ENCODE measurements around the gene SLC6A15. TPM values are rescaled to one million over a fixed set of nuclear protein-coding genes. Genes with fewer than 3 reads are reported as not detected.

Gene SLC6A15
- total and polyA plus RNA-seq, 4 donors, result not detected

GRCh38 chr12:84814664-84815245 lies 97.8 kb downstream of the SLC6A15 start:
- H3K27ac ChIP-seq (ENCODE audit: low read depth in 1 of 2, low read length in 2 of 2), result no peak overlapping the region
- H3K27me3 ChIP-seq (ENCODE audit: control insufficient read depth in 4 of 4, insufficient read depth in 4 of 4, low read length in 3 of 4), result peaks cover 0 to 3% (median 0%) of the 10 kb centered on the region in 4 donors
- WGBS, result 80% methylated on average over 4 of the region's 4 CpGs
- H3K36me3 ChIP-seq (ENCODE audit: control insufficient read depth in 4 of 4, insufficient read depth in 3 of 4, low read depth in 1 of 4, low read length in 3 of 4), result no peaks in the 10 kb centered on the region
- H3K9ac ChIP-seq (ENCODE audit: low read depth in 1 of 2, low read length in 2 of 2), result no peak overlapping the region
- no peak for TF ChIP-seq HNF4G (IDR thresholded peaks at IDR 0.05)
- no peak for TF ChIP-seq JUND (IDR thresholded peaks at IDR 0.05)
- TF ChIP-seq EGR1 (IDR thresholded peaks at IDR 0.05; ENCODE audit: low read depth in 2 of 2), result no peak
- no peak for TF ChIP-seq REST (IDR thresholded peaks at IDR 0.05)
- TF ChIP-seq YY1 (IDR thresholded peaks at IDR 0.05), result no peak
- no peak for TF ChIP-seq FOXA2 (IDR thresholded peaks at IDR 0.05)
- no peak for TF ChIP-seq ZBTB33 (IDR thresholded peaks at IDR 0.05)
- no peak for TF ChIP-seq GABPA (IDR thresholded peaks at IDR 0.05 in 1 of 2, conservative IDR thresholded peaks at IDR 0.05 in 1 of 2)
- H3K9me3 ChIP-seq (ENCODE audit: control insufficient read depth in 4 of 4, low read length in 3 of 4), result no peaks in the 10 kb centered on the region
- no peak overlapping the region for H3K4me3 ChIP-seq (ENCODE audit: low read depth in 1 of 3, low read length in 3 of 3)
- no peak for DNase-seq (ENCODE audit: low spot score)
- no peaks in the 10 kb centered on the region for H3K4me1 ChIP-seq (ENCODE audit: control insufficient read depth in 4 of 4, insufficient read depth in 4 of 4, low read length in 3 of 4)

GRCh38 chr12:84813780-84814663 lies 98.6 kb downstream of the SLC6A15 start:
- 85% methylated on average over 1 of the region's 1 CpG for WGBS
- H3K9ac ChIP-seq (ENCODE audit: low read depth in 1 of 2, low read length in 2 of 2), result no peak overlapping the region
- TF ChIP-seq EGR1 (IDR thresholded peaks at IDR 0.05; ENCODE audit: low read depth in 2 of 2) (no peak), ZBTB33 (IDR thresholded peaks at IDR 0.05) (no peak), ATF3 (IDR thresholded peaks at IDR 0.05) (no peak), HNF4G (IDR thresholded peaks at IDR 0.05) (no peak), MAX (IDR thresholded peaks at IDR 0.05) (no peak), RXRA (IDR thresholded peaks at IDR 0.05) (no peak), TAF1 (conservative IDR thresholded peaks at IDR 0.05) (no peak), FOXA1 (IDR thresholded peaks at IDR 0.05) (no peak), NR2F2 (IDR thresholded peaks at IDR 0.05) (no peak), FOXA2 (IDR thresholded peaks at IDR 0.05) (no peak), JUND (IDR thresholded peaks at IDR 0.05) (no peak), SP1 (IDR thresholded peaks at IDR 0.05) (no peak), HNF4A (conservative IDR thresholded peaks at IDR 0.05) (no peak), RAD21 (IDR thresholded peaks at IDR 0.05) (no peak)
- H3K27me3 ChIP-seq (ENCODE audit: control insufficient read depth in 4 of 4, insufficient read depth in 4 of 4, low read length in 3 of 4), result peaks cover 0 to 3% (median 0%) of the 10 kb centered on the region in 4 donors
- DNase-seq (ENCODE audit: low spot score), result no peak
- H3K4me1 ChIP-seq (ENCODE audit: control insufficient read depth in 4 of 4, insufficient read depth in 4 of 4, low read length in 3 of 4), result no peaks in the 10 kb centered on the region
- no peaks in the 10 kb centered on the region for H3K9me3 ChIP-seq (ENCODE audit: control insufficient read depth in 4 of 4, low read length in 3 of 4)
- no peaks in the 10 kb centered on the region for H3K36me3 ChIP-seq (ENCODE audit: control insufficient read depth in 4 of 4, insufficient read depth in 3 of 4, low read depth in 1 of 4, low read length in 3 of 4)
- no peak overlapping the region for H3K4me3 ChIP-seq (ENCODE audit: low read depth in 1 of 3, low read length in 3 of 3)
- H3K27ac ChIP-seq (ENCODE audit: low read depth in 1 of 2, low read length in 2 of 2), result no peak overlapping the region

Measured in liver (tissue), 9 donors.